Measurements from ENCODE around the gene TMEM208.

DNA sequence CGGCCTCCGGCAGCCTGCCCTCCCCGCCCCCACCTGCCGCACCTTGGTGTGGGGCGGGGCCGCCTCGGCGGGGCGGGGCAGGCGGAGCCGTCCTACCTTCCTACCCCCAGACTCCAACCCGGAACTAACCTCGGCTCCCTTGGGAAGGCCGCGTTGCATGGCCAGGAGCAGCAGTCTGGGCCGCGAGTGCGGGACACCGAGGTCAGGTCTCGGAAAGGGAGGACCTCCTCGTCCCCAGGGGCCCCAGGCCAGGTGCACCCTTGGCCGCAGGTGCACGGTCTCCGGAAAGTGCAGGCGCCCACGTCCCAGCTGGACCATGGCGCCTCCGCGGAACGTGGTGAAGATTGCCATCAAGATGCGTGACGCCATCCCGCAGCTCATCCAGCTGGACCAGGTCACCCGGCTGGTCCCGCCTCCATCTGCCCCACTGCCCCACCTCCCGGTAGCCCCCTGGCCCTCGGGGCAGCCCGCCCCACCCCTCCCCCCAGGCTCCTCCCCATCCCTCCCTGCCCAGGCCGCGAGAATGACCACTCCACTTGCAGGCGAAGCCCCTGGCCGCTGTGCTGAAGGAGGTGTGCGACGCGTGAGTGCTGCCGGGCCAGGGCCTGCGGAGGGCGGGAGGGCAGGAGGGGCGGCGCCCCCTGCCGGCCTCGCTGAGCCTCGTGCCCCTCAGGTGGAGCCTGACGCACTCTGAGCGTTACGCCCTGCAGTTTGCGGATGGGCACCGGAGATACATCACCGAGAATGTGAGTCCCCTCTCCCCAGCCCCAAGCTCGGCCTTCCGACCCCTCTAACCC, 27.7 kb upstream of the TMEM208 start, which contains the start of gene ELMO3:
- TF ChIP-seq, protein P1, sequence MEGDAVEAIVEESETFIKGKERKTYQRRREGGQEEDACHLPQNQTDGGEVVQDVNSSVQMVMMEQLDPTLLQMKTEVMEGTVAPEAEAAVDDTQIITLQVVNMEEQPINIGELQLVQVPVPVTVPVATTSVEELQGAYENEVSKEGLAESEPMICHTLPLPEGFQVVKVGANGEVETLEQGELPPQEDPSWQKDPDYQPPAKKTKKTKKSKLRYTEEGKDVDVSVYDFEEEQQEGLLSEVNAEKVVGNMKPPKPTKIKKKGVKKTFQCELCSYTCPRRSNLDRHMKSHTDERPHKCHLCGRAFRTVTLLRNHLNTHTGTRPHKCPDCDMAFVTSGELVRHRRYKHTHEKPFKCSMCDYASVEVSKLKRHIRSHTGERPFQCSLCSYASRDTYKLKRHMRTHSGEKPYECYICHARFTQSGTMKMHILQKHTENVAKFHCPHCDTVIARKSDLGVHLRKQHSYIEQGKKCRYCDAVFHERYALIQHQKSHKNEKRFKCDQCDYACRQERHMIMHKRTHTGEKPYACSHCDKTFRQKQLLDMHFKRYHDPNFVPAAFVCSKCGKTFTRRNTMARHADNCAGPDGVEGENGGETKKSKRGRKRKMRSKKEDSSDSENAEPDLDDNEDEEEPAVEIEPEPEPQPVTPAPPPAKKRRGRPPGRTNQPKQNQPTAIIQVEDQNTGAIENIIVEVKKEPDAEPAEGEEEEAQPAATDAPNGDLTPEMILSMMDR (IDR thresholded peaks at IDR 0.05), result peak in 2 of 3 experiments; percentile 28 to 49
- TF ChIP-seq POLR2AphosphoS5 (IDR thresholded peaks at IDR 0.05) (no peak), POLR2A (IDR thresholded peaks at IDR 0.05; ENCODE audit: low read depth) (no peak)
